Endothelial cell (in vitro differentiated cells): ENCODE results near the gene P3H3. TPM values are rescaled to one million over a fixed set of nuclear protein-coding genes. Genes with fewer than 3 reads are reported as not detected.

Source experiments
- DNase-seq: peaks from one replicate; pipeline ENCODE4 v3.0.0; 2021; ENCODE audit warnings: low spot score
- H3K27ac Mint-ChIP-seq: one replicate; pipeline ENCODE4 v1.8.0; 2021; ENCODE audit warnings: mixed read lengths, inconsistent platforms; ENCODE audit not compliant: unreplicated experiment
- H3K27me3 Mint-ChIP-seq: one replicate; pipeline ENCODE4 v1.8.0; 2021; ENCODE audit warnings: mild to moderate bottlenecking, moderate library complexity, mixed read lengths, inconsistent platforms; ENCODE audit not compliant: unreplicated experiment
- H3K36me3 Mint-ChIP-seq: one replicate; pipeline ENCODE4 v1.8.0; 2021; ENCODE audit warnings: mild to moderate bottlenecking, low read depth, mixed read lengths, inconsistent platforms; ENCODE audit not compliant: unreplicated experiment
- H3K4me1 Mint-ChIP-seq: one replicate; pipeline ENCODE4 v1.8.0; 2021; ENCODE audit warnings: mild to moderate bottlenecking, mixed read lengths, inconsistent platforms; ENCODE audit not compliant: unreplicated experiment
- H3K4me3 Mint-ChIP-seq: one replicate; pipeline ENCODE4 v1.8.0; 2021; ENCODE audit warnings: mild to moderate bottlenecking, mixed read lengths, inconsistent platforms; ENCODE audit not compliant: unreplicated experiment
- H3K9me3 Mint-ChIP-seq: one replicate; pipeline ENCODE4 v1.8.0; 2021; ENCODE audit warnings: mixed read lengths, inconsistent platforms; ENCODE audit not compliant: unreplicated experiment
- total RNA-seq: library from RNA; stranded (reverse); fragmentation: NEBNext Ultra II Directional; extraction: Animal tissue kit (Norgen Biotek cat#: 25700); gene quantifications from one replicate; pipeline ENCODE4 v1.2.1, GENCODE V29; 2021; ENCODE audit not compliant: unreplicated experiment
- TF ChIP-seq, protein P1 (sequence below): fragments of 200-600 bp; sonication (generic); IDR thresholded peaks from one replicate; pipeline ENCODE4 v1.5.0; 2021; ENCODE audit warnings: antibody characterized with exemption; ENCODE audit not compliant: unreplicated experiment

The P3H3 gene
- total RNA-seq, 1 donor from 2014 or later: 48.8 TPM

DNA sequence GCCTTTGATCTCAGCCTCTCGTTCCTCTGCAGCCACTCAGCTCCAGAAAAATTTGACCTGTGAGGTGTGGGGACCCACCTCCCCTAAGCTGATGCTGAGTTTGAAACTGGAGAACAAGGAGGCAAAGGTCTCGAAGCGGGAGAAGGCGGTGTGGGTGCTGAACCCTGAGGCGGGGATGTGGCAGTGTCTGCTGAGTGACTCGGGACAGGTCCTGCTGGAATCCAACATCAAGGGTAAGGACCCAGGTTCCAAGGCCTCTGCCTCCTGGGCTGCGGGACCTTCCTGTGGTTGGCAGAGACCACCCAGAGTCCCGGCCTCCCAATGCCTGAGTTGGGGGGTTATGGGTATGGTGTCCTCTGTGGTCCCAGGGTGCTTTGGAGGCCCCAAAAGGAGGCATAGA is 11.1 kb upstream of the P3H3 start:
- Mint-ChIP-seq H3K9me3 (no peaks in the 10 kb centered on the region), H3K36me3 (peaks cover 18% of the 10 kb centered on the region), H3K4me3 (no peak overlapping the region), H3K27me3 (peaks cover 24% of the 10 kb centered on the region), H3K27ac (no peak overlapping the region), H3K4me1 (peaks cover 52% of the 10 kb centered on the region)
- DNase-seq: no peak
- TF ChIP-seq, protein P1, sequence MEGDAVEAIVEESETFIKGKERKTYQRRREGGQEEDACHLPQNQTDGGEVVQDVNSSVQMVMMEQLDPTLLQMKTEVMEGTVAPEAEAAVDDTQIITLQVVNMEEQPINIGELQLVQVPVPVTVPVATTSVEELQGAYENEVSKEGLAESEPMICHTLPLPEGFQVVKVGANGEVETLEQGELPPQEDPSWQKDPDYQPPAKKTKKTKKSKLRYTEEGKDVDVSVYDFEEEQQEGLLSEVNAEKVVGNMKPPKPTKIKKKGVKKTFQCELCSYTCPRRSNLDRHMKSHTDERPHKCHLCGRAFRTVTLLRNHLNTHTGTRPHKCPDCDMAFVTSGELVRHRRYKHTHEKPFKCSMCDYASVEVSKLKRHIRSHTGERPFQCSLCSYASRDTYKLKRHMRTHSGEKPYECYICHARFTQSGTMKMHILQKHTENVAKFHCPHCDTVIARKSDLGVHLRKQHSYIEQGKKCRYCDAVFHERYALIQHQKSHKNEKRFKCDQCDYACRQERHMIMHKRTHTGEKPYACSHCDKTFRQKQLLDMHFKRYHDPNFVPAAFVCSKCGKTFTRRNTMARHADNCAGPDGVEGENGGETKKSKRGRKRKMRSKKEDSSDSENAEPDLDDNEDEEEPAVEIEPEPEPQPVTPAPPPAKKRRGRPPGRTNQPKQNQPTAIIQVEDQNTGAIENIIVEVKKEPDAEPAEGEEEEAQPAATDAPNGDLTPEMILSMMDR: no peak

DNA sequence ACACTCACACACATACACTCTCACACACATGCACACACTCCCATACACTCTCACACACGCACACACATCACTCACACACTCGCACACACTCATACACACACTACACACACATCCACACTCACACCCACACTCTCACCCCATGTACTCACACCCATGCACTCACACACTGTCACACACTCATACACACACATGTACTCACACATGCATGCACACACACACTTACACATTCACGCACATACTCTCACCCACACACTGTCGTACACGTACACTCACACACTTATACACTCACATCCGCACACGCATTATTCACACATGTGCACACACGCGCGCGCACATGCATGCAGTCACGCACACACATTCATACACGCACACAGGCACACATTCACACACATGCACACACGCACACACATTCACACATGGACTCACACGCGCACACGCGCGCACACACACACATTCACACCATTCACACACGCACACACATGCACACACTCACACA is 10.5 kb upstream of the P3H3 start:
- TF ChIP-seq, protein P1: no peak
- H3K27ac Mint-ChIP-seq: peak overlapping the region; percentile 28
- peaks cover 18% of the 10 kb centered on the region for H3K36me3 Mint-ChIP-seq
- peaks cover 26% of the 10 kb centered on the region for H3K27me3 Mint-ChIP-seq
- H3K4me3 Mint-ChIP-seq: peak overlapping the region; percentile 48
- H3K9me3 Mint-ChIP-seq: no peaks in the 10 kb centered on the region
- DNase-seq: no peak
- peaks cover 54% of the 10 kb centered on the region for H3K4me1 Mint-ChIP-seq

DNA sequence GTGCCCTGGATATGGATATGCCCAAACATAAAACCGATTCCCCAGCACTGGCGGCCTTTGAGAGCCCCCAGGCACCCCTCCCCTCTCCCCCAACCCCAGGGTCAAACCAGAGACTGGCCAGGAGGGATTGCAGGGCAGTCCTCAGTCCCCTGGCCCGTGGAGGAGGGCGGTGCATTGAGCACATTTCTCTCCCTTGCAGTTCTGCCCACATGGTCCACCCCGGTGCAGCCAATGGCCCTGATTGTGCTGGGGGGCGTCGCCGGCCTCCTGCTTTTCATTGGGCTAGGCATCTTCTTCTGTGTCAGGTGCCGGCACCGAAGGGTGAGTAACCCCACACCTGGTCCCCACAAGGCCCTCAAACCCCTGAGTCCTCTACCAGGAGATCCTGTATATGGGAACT is 10.0 kb upstream of the P3H3 start:
- peaks cover 26% of the 10 kb centered on the region for H3K27me3 Mint-ChIP-seq
- no peak overlapping the region for H3K4me3 Mint-ChIP-seq
- TF ChIP-seq, protein P1: no peak
- H3K36me3 Mint-ChIP-seq: peaks cover 18% of the 10 kb centered on the region
- H3K4me1 Mint-ChIP-seq: peaks cover 58% of the 10 kb centered on the region
- peak overlapping the region; percentile 28 for H3K27ac Mint-ChIP-seq
- no peak for DNase-seq
- no peaks in the 10 kb centered on the region for H3K9me3 Mint-ChIP-seq

DNA sequence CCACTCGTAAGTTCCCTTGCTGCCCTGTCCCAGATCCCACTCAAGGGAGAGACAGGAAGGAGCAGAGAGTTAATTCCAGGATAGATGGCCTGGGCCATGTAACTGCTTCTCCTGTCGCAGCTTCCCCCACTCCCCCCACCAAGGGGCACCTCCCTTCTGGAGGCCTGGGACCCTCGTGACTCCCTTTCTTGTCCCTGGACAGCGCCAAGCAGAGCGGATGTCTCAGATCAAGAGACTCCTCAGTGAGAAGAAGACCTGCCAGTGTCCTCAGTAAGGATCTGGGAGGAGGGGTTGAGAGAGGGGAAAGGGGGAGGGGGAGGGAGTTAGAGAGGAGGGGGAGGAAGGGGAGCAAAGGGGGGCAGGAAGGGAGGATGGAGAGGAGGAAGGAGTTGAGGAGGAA is 9.6 kb upstream of the P3H3 start:
- Mint-ChIP-seq H3K27me3 (peaks cover 26% of the 10 kb centered on the region), H3K4me3 (no peak overlapping the region), H3K4me1 (peaks cover 58% of the 10 kb centered on the region), H3K36me3 (peaks cover 18% of the 10 kb centered on the region), H3K27ac (no peak overlapping the region), H3K9me3 (no peaks in the 10 kb centered on the region)
- TF ChIP-seq, protein P1: no peak
- DNase-seq: no peak

DNA sequence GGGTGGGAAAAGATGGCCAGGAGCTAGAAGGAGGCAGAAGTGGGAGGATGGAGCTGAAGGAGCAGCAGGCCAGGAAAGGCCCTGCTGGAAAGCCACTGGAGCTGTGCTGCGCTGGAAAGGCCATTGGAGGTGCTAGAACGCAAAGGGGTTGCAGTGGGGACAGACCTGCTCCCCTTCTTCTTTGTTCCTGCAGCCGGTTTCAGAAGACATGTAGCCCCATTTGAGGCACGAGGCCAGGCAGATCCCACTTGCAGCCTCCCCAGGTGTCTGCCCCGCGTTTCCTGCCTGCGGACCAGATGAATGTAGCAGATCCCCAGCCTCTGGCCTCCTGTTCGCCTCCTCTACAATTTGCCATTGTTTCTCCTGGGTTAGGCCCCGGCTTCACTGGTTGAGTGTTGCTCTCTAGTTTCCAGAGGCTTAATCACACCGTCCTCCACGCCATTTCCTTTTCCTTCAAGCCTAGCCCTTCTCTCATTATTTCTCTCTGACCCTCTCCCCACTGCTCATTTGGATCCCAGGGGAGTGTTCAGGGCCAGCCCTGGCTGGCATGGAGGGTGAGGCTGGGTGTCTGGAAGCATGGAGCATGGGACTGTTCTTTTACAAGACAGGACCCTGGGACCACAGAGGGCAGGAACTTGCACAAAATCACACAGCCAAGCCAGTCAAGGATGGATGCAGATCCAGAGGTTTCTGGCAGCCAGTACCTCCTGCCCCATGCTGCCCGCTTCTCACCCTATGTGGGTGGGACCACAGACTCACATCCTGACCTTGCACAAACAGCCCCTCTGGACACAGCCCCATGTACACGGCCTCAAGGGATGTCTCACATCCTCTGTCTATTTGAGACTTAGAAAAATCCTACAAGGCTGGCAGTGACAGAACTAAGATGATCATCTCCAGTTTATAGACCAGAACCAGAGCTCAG is 8.8 kb upstream of the P3H3 start:
- H3K27me3 Mint-ChIP-seq: peaks cover 26% of the 10 kb centered on the region
- peaks cover 18% of the 10 kb centered on the region for H3K36me3 Mint-ChIP-seq
- H3K4me3 Mint-ChIP-seq: peak overlapping the region; percentile 15
- peak overlapping the region; percentile 70 for H3K27ac Mint-ChIP-seq
- peaks cover 58% of the 10 kb centered on the region for H3K4me1 Mint-ChIP-seq
- TF ChIP-seq, protein P1: no peak
- no peak for DNase-seq
- no peaks in the 10 kb centered on the region for H3K9me3 Mint-ChIP-seq
